ENCODE results near the gene CD36.

The CD36 gene

GRCh38 chr7:80639011-80639410 is 569 bp downstream of the CD36 start:
- peaks cover 4% of the 10 kb centered on the region; the same call in 1 of the 2 replicates for H3K4me1 ChIP-seq (ENCODE audit: control insufficient read depth, insufficient read depth, low read length)
- no peaks in the 10 kb centered on the region for H3K36me3 ChIP-seq (ENCODE audit: control insufficient read depth in 2 of 2, insufficient read depth in 1 of 2, low read length in 2 of 2)
- no peak overlapping the region for H3K27ac ChIP-seq (ENCODE audit: extremely low read depth, low read depth, low read length)
- no peaks in the 10 kb centered on the region for H3K9me3 ChIP-seq (ENCODE audit: control insufficient read depth, insufficient read depth, low read depth, low read length)
- TF ChIP-seq ZBTB44 (tag by site-specific recombination; IDR thresholded peaks at IDR 0.05) (no peak), ZNF660 (tag by site-specific recombination; IDR thresholded peaks at IDR 0.05) (no peak), ZNF626 (tag by site-specific recombination; IDR thresholded peaks at IDR 0.05) (no peak), TCF7L2 (IDR thresholded peaks at IDR 0.05; ENCODE audit: borderline replicate concordance, low read depth, low read length) (no peak), FEZF1 (tag by site-specific recombination; IDR thresholded peaks at IDR 0.05) (no peak), ZNF670 (tag by site-specific recombination; IDR thresholded peaks at IDR 0.05; ENCODE audit: low read depth) (no peak), ZNF112 (tag by site-specific recombination; IDR thresholded peaks at IDR 0.05) (no peak), BCL11B (tag by site-specific recombination; IDR thresholded peaks at IDR 0.05; ENCODE audit: low read depth) (no peak), ZNF274 (IDR thresholded peaks at IDR 0.05; ENCODE audit: low read length) (no peak), ZNF274 (tag by site-specific recombination; IDR thresholded peaks at IDR 0.05; ENCODE audit: borderline replicate concordance) (no peak), ZNF654 (tag by site-specific recombination; IDR thresholded peaks at IDR 0.05; ENCODE audit: low read depth) (no peak), ZNF747 (tag by site-specific recombination; IDR thresholded peaks at IDR 0.05) (no peak), CTCF (tag by site-specific recombination; IDR thresholded peaks at IDR 0.05) (no peak), ZNF571 (tag by site-specific recombination; IDR thresholded peaks at IDR 0.05) (no peak), KLF8 (tag by site-specific recombination; IDR thresholded peaks at IDR 0.05) (no peak), ZNF280D (tag by site-specific recombination; IDR thresholded peaks at IDR 0.05) (no peak), PATZ1 (tag by site-specific recombination; IDR thresholded peaks at IDR 0.05) (no peak), OVOL3 (tag by site-specific recombination; IDR thresholded peaks at IDR 0.05) (no peak), SETDB1 (IDR thresholded peaks at IDR 0.05; ENCODE audit: insufficient read length, low read length) (no peak), ZNF558 (tag by site-specific recombination; IDR thresholded peaks at IDR 0.05) (no peak), ZNF140 (tag by site-specific recombination; IDR thresholded peaks at IDR 0.05) (no peak)
- POLR2A ChIA-PET: no interaction called here
- CTCF ChIA-PET: interaction anchor here (0.6 to 0.7 kb wide), 4 partner anchors 13 to 616 kb away, joined by 3 to 8 read pairs (median 4); no protein-coding TSS in a partner anchor
- no peak overlapping the region for H3K4me3 ChIP-seq (ENCODE audit: low read depth, low read length)
